Fibroblast of skin of scalp (primary cell): ENCODE measurements around the gene IRF1.

Experiments used
- DNase-seq: peaks from one replicate; pipeline ENCODE4 v3.0.0-alpha.2; 2013

IRF1 gene

DNA sequence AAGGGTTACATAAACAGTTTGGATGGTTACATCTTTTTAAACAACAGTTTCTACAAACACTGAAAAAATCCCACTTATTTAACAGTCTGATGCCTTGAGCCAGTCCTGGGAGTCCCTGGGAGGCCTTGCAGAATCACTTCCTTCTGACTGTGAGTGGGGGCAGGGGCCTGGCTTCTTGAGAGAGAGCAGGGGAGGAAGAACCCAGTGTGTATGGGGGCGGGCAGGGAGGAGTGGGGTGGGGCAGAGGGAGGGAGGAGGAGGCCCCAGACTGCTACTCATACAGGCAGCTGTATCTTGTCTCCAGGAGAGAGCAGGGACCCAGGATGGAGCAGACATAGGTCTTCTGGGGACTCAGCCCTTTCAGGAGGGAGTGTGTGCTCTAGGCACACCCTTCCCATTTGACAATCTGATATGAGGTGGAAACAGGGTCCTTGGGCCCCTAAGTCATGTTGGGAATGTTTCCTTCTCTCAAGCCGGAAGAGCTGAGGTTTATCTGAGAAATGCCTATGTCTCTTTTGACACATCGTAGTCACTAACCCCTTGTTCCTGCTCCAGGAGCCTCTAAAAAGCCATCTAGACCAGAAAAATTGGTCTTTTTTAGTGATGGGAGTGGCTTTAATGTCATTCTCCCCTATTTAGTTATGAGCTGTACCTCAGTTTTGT, 52.8 kb downstream of the IRF1 start:
- DNase-seq = peak; percentile 98

- DNase-seq = no peak
Observed at GRCh38 chr5:132436936-132437335, 53.6 kb downstream of the IRF1 start.

DNA sequence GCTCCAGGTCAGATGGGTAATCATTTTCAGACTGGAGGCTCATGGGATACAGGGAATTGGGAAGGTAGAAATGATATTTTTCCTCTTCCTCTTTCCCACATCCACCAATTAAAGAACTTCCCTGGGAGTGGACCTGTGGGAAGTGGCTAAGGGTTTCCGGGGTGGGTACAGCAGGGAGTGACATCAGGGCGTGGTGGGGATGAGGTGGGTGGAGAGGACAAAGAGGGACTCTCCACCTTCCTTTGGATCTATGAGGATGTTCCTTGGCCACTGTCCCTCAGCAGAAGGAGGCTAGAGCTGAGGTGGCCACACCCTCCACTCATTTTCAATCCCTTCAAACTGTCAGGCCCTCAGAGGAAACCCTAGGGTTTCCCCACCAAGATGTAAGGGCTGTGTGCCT, 54.7 kb downstream of the IRF1 start:
- no peak for DNase-seq

GRCh38 chr5:132435447-132435846, 55.1 kb downstream of the IRF1 start:
- DNase-seq = no peak

GRCh38 chr5:132434416-132435286, 55.9 kb downstream of the IRF1 start:
- peak; percentile 75 for DNase-seq

DNA sequence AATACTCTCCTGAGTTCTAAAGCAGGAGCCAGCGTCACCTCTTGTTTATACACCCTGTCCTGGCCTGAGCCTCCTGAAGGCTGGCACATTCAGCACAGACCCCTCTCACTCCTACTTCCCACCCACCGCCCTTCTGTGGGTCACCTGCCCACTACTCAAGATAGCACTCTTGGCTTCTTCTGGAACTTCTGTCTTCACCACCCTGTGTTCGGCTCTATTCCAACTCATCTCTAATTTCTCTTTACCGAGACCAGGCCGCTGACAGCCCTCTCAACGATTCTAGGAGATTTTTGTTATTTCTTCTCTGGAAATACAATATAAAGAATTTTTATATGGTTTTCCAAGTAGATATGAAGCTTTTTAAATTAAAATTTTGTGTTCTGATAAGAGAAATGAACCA, 57.4 kb downstream of the IRF1 start:
- DNase-seq = no peak

- no peak for DNase-seq
Observed at GRCh38 chr5:132431632-132432031, 58.9 kb downstream of the IRF1 start.
